Activated T-helper 1 cell treated with anti-CD3 and anti-CD28 coated beads, Interleukin-12 subunit alpha, Interleukin-12 subunit beta, Interleukin-2, Interleukin-4 antibody, amounts not matched to agents 30 ng/mL and 10 ng/mL and 1 ng/mL, durations not matched to agents 14 hours and 24 hours and 36 hours (primary cell): Measurements from ENCODE around the gene KCNQ5. TPM values are rescaled to one million over a fixed set of nuclear protein-coding genes. Genes with fewer than 3 reads are reported as not detected.
"Not testable (repeated sequence)": the region's sequence is repeated elsewhere in the genome, so short reads cannot be mapped to it uniquely, and the experiment has no call there.

Source experiments
- DNase-seq: peaks from one replicate; pipeline ENCODE4 v3.0.0; 2021; ENCODE audit warnings: low spot score
- H3K27ac Mint-ChIP-seq: one replicate; pipeline ENCODE4 v1.8.0; 2021; ENCODE audit warnings: mild to moderate bottlenecking, mixed read lengths
- H3K27me3 Mint-ChIP-seq: one replicate; pipeline ENCODE4 v1.8.0; 2022; ENCODE audit warnings: mild to moderate bottlenecking, moderate library complexity, mixed read lengths; ENCODE audit not compliant: insufficient read depth
- H3K36me3 Mint-ChIP-seq: one replicate; pipeline ENCODE4 v1.8.0; 2021; ENCODE audit warnings: low read depth, mixed read lengths
- H3K4me1 Mint-ChIP-seq: one replicate; pipeline ENCODE4 v1.8.0; 2021; ENCODE audit warnings: low read depth, mixed read lengths
- H3K4me3 Mint-ChIP-seq: one replicate; pipeline ENCODE4 v1.8.0; 2021; ENCODE audit warnings: mild to moderate bottlenecking, moderate library complexity, mixed read lengths
- H3K9me3 Mint-ChIP-seq: one replicate; pipeline ENCODE4 v1.8.0; 2021; ENCODE audit warnings: mixed read lengths
- intact Hi-C: fragments of 100-400 bp; cut with micrococcal nuclease; formaldehyde crosslinking; loops from one replicate; pipeline ENCODE4 v1.15.1; 2024
- total RNA-seq: library from RNA; stranded (reverse); gene quantifications from 2 replicates; pipeline ENCODE4 v1.2.3, GENCODE V29; 2022

Gene KCNQ5
- total RNA-seq, 1 donor from 2014 or later: 12.6 TPM

DNA sequence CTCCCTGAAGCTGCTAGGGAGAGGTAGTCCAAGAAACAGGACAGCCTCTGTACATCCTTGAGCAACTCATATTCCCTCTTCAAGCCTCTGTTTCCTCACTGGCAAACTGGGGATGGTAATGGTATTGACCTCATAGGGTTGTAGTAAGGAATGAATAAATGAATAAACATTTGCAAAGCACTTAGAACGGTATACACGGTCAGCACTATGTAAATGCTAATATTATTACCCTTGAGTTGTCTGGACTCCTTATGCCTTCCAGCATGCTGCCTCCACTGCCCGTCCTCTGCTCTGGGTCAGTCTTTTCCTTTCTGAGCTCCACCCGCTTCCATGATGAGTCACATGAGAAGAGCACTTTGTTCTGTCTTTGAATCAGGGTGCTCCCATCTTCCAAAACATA is 552.8 kb downstream of the KCNQ5 start:
- Mint-ChIP-seq H3K9me3 (no peaks in the 10 kb centered on the region), H3K4me1 (no peaks in the 10 kb centered on the region), H3K27ac (no peak overlapping the region), H3K36me3 (no peaks in the 10 kb centered on the region), H3K4me3 (no peak overlapping the region), H3K27me3 (no peaks in the 10 kb centered on the region)
- intact Hi-C loops: no loop called here
- DNase-seq: no peak

DNA sequence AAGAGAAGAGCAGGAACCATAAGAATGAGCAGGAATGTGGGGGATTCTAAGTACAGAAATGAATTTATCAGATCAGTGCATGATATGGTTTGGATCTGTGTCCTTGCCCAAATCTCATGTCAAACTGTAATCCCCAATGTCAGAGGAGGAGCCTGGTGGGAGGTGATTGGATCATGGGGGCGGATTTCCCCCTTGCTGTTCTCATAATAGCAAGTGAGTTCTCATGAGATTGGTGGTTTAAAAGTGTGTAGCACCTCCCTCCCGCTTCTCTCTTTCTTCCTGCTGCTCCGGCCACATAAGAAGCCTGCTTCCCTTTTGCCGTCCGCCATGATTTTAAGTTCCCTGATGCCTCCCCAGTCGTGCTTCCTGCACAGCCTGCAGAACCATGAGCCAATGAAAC is 554.2 kb downstream of the KCNQ5 start:
- no peaks in the 10 kb centered on the region for H3K9me3 Mint-ChIP-seq
- H3K36me3 Mint-ChIP-seq: no peaks in the 10 kb centered on the region
- intact Hi-C loops: no loop called here
- H3K27me3 Mint-ChIP-seq: no peaks in the 10 kb centered on the region
- H3K27ac Mint-ChIP-seq: no peak overlapping the region
- peaks cover 4% of the 10 kb centered on the region for H3K4me1 Mint-ChIP-seq
- no peak overlapping the region for H3K4me3 Mint-ChIP-seq
- DNase-seq: no peak

DNA sequence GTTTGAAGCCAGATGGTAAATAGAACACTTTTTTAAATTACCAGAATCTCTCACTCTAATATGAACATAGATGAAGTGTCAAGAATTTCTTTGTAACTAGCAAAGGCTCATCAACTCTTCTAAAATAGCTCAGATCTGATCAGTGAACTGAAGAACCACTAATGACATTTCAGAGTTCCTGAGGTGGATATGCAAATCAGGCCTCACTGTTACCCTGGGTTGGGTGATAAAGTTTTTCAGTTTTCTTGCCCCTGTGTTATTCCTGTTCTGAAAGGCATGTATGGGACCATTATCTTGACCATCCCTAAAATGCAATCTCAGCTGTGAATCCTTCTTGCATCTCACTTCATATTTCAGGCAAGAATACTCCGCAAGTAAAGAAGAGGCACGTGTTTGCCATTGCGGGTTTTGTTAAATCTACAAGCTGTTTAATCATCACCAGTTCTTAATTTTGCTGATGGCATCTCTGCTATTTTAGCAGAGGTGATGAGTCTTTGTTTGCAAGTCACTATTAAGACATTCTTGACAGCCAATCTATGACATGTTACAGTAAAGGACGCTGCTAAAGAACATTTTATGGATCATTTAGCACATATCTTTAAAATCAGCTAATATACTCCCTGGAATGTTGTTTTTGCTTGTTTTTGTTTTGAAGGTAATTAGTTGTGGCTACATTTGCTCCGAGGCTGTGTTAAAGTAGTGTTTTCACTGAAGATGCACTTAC is 555.5 kb downstream of the KCNQ5 start:
- Mint-ChIP-seq H3K9me3 (no peaks in the 10 kb centered on the region), H3K27me3 (no peaks in the 10 kb centered on the region), H3K36me3 (no peaks in the 10 kb centered on the region), H3K4me1 (peaks cover 4% of the 10 kb centered on the region), H3K4me3 (no peak overlapping the region), H3K27ac (no peak overlapping the region)
- DNase-seq: no peak
- intact Hi-C loops: no loop called here

DNA sequence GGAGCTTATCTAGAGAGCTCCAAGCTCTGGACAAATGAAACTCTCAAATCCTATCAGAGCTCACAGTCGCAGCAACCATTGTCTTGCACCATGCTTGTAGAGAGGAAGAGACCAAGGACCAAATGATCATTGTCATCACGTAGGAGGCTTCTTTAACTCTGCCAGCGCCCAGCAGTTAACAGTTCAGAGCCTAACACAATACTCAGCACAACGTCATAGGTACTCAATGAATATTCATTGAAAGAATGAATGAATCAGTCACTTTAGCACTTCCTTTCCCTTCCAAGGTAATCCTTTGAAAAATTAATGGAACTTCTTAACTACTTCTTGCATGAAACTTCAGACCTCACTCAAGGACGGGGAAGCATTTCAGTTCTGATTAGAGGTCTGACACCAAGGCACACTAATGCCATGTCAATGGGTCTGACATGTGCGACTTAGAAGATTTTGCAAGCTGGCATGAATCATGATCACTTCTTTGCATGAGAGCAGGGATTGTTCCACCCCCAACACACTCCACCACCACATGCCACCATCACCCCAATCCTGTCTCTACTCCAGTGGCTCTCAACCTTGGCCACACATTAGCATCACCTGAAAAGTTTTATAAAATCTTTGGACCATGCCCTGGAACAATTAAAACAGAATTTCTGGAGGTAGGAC is 558.3 kb downstream of the KCNQ5 start:
- intact Hi-C loops: loop anchor here (2.0 kb wide), 1 partner anchor 49 kb away; no protein-coding TSS in a partner anchor
- no peaks in the 10 kb centered on the region for H3K36me3 Mint-ChIP-seq
- no peak overlapping the region for H3K4me3 Mint-ChIP-seq
- peaks cover 4% of the 10 kb centered on the region for H3K4me1 Mint-ChIP-seq
- no peak overlapping the region for H3K27ac Mint-ChIP-seq
- H3K27me3 Mint-ChIP-seq: no peaks in the 10 kb centered on the region
- no peaks in the 10 kb centered on the region for H3K9me3 Mint-ChIP-seq
- no peak for DNase-seq

DNA sequence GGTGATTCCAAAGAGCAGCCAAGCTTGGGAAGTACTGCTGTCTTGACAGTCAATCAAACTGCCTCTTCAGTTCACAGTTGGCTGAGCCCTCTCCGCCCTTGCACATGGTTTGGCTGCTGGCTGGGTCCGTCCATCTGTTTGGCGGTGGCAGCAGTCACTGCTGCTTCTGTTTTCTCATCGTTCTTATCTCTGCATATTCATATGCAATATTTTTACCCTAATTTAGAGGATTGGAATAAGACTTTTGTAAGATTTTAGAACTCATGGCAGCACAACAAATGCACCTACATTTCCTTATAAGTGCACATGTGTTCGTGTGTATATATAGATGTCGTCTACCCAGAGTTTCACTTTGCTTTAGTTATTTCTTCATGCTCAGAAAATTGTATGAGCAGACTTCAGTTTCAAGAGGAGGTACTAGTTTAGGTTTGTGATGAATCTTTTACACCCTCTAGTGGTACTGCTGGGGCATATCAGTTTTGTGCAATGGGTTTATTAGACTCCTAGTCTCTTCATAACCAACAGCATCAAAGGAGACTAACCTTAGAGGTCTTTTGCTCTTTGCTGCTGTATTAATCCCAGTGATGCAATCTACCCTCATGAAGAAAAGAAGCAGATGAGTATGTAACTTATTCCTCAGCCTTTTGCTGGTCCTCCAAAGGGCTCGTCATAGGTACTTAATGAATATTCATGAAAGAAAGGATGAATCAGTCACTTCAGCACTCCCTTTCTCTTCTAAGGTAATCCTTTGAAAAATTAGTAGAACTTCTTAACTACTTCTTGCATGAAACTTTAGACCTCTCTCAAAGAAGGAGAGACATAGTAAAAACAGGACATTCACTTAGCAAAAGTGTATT is 559.1 kb downstream of the KCNQ5 start:
- intact Hi-C loops: loop anchor here (1.0 to 2.0 kb wide), 4 partner anchors 50 to 769 kb away; no protein-coding TSS in a partner anchor
- no peaks in the 10 kb centered on the region for H3K36me3 Mint-ChIP-seq
- DNase-seq: no peak
- H3K9me3 Mint-ChIP-seq: no peaks in the 10 kb centered on the region
- H3K27me3 Mint-ChIP-seq: no peaks in the 10 kb centered on the region
- H3K4me3 Mint-ChIP-seq: no peak overlapping the region
- peaks cover 4% of the 10 kb centered on the region for H3K4me1 Mint-ChIP-seq
- H3K27ac Mint-ChIP-seq: no peak overlapping the region

DNA sequence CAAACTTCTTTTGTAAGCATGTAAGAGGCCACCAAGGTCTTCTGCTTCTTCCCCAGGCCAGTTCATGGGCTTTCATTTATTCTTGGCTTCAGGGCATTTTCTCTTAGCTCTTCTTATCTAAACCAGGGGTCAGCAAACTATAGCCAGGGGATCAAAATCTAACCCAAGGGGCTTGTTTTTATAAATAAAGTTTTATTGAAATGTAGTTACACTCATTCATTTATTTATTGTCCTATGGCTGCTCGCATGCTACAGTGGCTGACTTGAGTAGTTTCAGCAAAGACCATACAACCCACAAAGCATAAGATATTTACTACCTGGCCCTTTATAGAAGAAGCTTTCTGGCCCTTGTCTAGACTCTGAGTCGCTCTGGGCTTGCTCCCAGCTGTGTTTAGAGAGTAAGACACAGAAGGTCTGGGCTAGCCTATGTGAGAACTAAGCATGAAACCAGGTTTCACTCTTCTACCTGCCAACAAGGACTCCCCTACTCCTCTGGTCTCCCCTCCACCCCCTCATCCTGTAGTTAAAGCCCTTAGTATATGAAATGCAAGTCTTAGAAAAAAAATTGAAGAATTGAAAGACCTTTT is 560.2 kb downstream of the KCNQ5 start:
- no peak overlapping the region for H3K27ac Mint-ChIP-seq
- H3K4me1 Mint-ChIP-seq: peaks cover 4% of the 10 kb centered on the region
- no peak for DNase-seq
- H3K27me3 Mint-ChIP-seq: no peaks in the 10 kb centered on the region
- intact Hi-C loops: no loop called here
- H3K36me3 Mint-ChIP-seq: no peaks in the 10 kb centered on the region
- H3K9me3 Mint-ChIP-seq: no peaks in the 10 kb centered on the region
- H3K4me3 Mint-ChIP-seq: no peak overlapping the region

DNA sequence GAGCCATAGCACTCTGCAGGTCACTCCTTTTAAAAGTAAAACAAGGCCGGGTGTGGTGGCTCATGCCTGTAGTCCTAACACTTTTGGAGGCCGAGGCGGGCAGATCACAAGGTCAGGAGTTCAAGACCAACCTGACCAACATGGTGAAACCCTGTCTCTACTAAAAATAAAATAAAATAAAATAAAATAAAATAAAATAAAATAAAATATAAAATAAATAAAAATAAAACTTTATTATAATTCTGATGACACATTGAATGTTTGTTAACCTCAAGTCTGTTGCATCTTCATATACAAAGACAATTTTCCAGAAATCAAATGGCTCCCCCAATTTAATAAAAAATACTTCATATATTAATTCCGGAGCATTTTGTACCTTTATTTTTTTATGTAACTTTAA is 571.4 kb downstream of the KCNQ5 start:
- H3K4me3 Mint-ChIP-seq, H3K4me1 Mint-ChIP-seq, DNase-seq, intact Hi-C loops, H3K27me3 Mint-ChIP-seq, H3K9me3 Mint-ChIP-seq, H3K36me3 Mint-ChIP-seq, H3K27ac Mint-ChIP-seq: not testable (repeated sequence)

DNA sequence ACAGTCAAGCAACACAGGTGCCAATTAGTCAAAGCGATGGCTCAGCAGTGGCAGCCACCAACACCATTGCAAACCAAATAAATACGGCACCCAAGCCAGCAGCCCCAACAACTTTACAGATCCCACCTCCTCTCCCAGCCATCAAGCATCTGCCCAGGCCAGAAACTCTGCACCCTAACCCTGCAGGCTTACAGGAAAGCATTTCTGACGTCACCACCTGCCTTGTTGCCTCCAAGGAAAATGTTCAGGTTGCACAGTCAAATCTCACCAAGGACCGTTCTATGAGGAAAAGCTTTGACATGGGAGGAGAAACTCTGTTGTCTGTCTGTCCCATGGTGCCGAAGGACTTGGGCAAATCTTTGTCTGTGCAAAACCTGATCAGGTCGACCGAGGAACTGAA is 572.9 kb downstream of the KCNQ5 start:
- no peak overlapping the region for H3K27ac Mint-ChIP-seq
- no peaks in the 10 kb centered on the region for H3K36me3 Mint-ChIP-seq
- intact Hi-C loops: no loop called here
- no peaks in the 10 kb centered on the region for H3K27me3 Mint-ChIP-seq
- no peak for DNase-seq
- no peaks in the 10 kb centered on the region for H3K9me3 Mint-ChIP-seq
- H3K4me3 Mint-ChIP-seq: no peak overlapping the region
- no peaks in the 10 kb centered on the region for H3K4me1 Mint-ChIP-seq

DNA sequence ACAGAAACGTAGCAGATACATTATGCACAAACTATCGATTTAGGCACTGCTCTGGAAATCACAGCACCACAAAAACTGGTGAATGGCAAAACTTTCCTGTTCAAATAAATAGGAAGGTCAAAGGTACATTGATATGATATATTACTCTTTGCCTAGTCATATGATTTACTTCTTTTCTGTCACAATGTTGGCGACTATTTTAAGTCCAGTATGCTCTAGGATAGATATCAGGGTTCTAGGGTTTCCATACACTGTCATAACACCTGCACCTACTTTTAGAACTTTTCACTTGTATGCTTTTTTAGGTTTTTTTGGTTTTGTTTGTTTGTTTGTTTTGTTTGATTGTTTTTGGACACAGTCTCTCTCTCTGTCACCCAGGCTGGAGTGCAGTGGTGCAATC is 578.4 kb downstream of the KCNQ5 start:
- Mint-ChIP-seq H3K36me3 (no peaks in the 10 kb centered on the region), H3K4me3 (no peak overlapping the region), H3K27ac (no peak overlapping the region), H3K9me3 (no peaks in the 10 kb centered on the region), H3K27me3 (peaks cover 3% of the 10 kb centered on the region), H3K4me1 (no peaks in the 10 kb centered on the region)
- DNase-seq: no peak
- intact Hi-C loops: no loop called here

DNA sequence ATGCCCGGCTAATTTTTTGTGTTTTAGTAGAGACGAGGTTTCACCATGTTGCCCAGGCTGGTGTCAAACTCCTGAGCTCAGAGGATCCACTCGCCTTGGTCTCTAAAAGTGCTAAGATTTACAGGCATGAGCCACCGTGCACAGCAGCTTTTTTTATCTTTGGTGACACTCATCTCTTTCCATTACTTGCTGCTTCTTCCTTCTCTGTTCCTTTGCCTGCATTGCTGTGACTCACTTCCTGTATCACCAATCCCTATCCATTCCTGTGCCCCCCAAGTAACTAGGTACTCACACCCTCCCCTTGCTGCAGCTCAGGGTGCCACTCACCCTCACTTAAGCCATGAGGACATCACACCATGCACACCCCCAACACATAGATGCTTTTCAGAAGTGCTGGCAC is 578.9 kb downstream of the KCNQ5 start:
- H3K4me1 Mint-ChIP-seq: no peaks in the 10 kb centered on the region
- intact Hi-C loops: no loop called here
- H3K27me3 Mint-ChIP-seq: peaks cover 3% of the 10 kb centered on the region
- H3K9me3 Mint-ChIP-seq: no peaks in the 10 kb centered on the region
- H3K4me3 Mint-ChIP-seq: no peak overlapping the region
- DNase-seq: no peak
- H3K36me3 Mint-ChIP-seq: no peaks in the 10 kb centered on the region
- H3K27ac Mint-ChIP-seq: no peak overlapping the region

DNA sequence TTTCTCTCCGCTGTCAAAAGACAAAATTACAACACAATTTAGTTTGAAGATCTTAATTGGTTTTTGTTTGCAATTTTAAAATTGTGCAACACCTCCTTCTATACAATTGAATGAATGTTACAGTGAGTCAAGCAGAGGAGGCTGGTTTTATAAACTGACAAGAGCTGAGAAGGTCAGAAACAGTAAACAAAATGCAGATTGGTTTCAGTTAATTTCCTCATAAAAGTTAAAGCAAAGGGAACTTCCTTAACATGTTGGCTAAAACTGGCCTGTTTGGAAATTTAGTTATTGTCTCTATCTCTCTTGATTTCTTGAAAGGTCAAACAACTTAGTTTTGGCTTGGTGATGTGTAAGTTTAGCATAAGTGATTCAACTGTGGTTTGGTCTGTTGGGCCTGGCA is 581.2 kb downstream of the KCNQ5 start:
- H3K4me1 Mint-ChIP-seq: no peaks in the 10 kb centered on the region
- no peaks in the 10 kb centered on the region for H3K9me3 Mint-ChIP-seq
- H3K36me3 Mint-ChIP-seq: no peaks in the 10 kb centered on the region
- no peak for DNase-seq
- intact Hi-C loops: no loop called here
- H3K27me3 Mint-ChIP-seq: peaks cover 3% of the 10 kb centered on the region
- H3K4me3 Mint-ChIP-seq: no peak overlapping the region
- H3K27ac Mint-ChIP-seq: no peak overlapping the region

DNA sequence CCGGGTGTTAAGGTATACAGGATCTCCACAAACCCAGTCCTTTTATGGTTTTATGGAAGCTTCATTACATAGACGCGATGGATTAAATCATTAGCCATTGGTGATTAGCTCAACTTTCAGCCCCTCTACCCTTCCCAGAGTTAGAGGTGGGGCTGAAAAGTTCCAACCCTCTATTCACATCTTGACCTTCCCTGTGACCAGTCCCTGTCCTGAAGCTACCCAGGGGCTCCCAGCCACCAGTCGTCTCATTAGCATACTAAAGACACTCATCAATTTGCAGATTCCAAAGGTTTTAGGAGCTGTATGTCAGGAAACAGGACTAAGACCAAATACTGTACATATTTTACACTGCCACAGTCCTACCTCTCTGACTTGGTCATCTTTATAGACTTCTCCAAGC is 582.4 kb downstream of the KCNQ5 start:
- Mint-ChIP-seq H3K4me3 (no peak overlapping the region), H3K4me1 (no peaks in the 10 kb centered on the region), H3K27me3 (peaks cover 3% of the 10 kb centered on the region), H3K36me3 (no peaks in the 10 kb centered on the region), H3K9me3 (no peaks in the 10 kb centered on the region), H3K27ac (no peak overlapping the region)
- intact Hi-C loops: no loop called here
- no peak for DNase-seq
